Stimulated activated CD4-positive, alpha-beta T cell treated with anti-CD3 and anti-CD28 coated beads, TNF-alpha, amount 100 ng/mL, for 1 hour (primary cell): ENCODE measurements around the gene POLR2F.

Experiments used
- DNase-seq, 3 donors: peaks; one replicate each; pipeline ENCODE4 v3.0.0-alpha.2; 2020; ENCODE audit warnings: low read depth in 3 of 3, low spot score in 1 of 3

The POLR2F gene

GRCh38 chr22:37981282-37982011 is 27.9 kb downstream of the POLR2F start:
- DNase-seq, result no peak

GRCh38 chr22:37982151-37982785 is 28.8 kb downstream of the POLR2F start:
- no peak for DNase-seq

- DNase-seq, result no peak
Measured at GRCh38 chr22:37982938-37983859, 29.7 kb downstream of the POLR2F start.

- no peak for DNase-seq
Measured at GRCh38 chr22:37983860-37984791, 30.6 kb downstream of the POLR2F start, which contains the start of gene SOX10. SOX10 (minus strand) TSS chr22:37984555; CDS start chr22:37983784, 771 bp downstream.

GRCh38 chr22:37985050-37985585 is 31.6 kb downstream of the POLR2F start:
- DNase-seq, result no peak

GRCh38 chr22:37985751-37986281 is 32.3 kb downstream of the POLR2F start:
- DNase-seq, result no peak

GRCh38 chr22:37986371-37986770 is 32.9 kb downstream of the POLR2F start:
- DNase-seq, result no peak

- DNase-seq, result no peak
Measured at GRCh38 chr22:37989146-37990045, 35.9 kb downstream of the POLR2F start.

- DNase-seq, result no peak
Measured at GRCh38 chr22:37990301-37990700, 36.8 kb downstream of the POLR2F start.

- DNase-seq, result no peak
Measured at GRCh38 chr22:37990862-37991261, 37.4 kb downstream of the POLR2F start.

GRCh38 chr22:37991731-37992442 is 38.4 kb downstream of the POLR2F start:
- no peak for DNase-seq

GRCh38 chr22:37994049-37994448 is 40.5 kb downstream of the POLR2F start:
- no peak for DNase-seq

- no peak for DNase-seq
Measured at GRCh38 chr22:37994982-37995381, 41.5 kb downstream of the POLR2F start.

- DNase-seq, result no peak
Measured at GRCh38 chr22:37995460-37995859, 42.0 kb downstream of the POLR2F start.

- no peak for DNase-seq
Measured at GRCh38 chr22:37996079-37996478, 42.6 kb downstream of the POLR2F start.

GRCh38 chr22:37996515-37997246 is 43.2 kb downstream of the POLR2F start:
- DNase-seq, result no peak

- DNase-seq, result no peak
Measured at GRCh38 chr22:37998543-37998942, 45.0 kb downstream of the POLR2F start.

- DNase-seq, result no peak
Measured at GRCh38 chr22:37999236-37999635, 45.7 kb downstream of the POLR2F start.
